ENCODE results near the gene IL1RL2.

The IL1RL2 gene

GRCh38 chr2:102197389-102198137, 10.7 kb downstream of the IL1RL2 start:
- DNase-seq, result no peak

GRCh38 chr2:102200539-102200938, 13.7 kb downstream of the IL1RL2 start:
- no peak for DNase-seq

- DNase-seq, result no peak
Observed at GRCh38 chr2:102204638-102205037, 17.8 kb downstream of the IL1RL2 start.

GRCh38 chr2:102206666-102207341, 20.0 kb downstream of the IL1RL2 start:
- DNase-seq, result no peak

- no peak for DNase-seq
Observed at GRCh38 chr2:102208774-102209173, 22.0 kb downstream of the IL1RL2 start.

- no peak for DNase-seq
Observed at GRCh38 chr2:102209474-102209873, 22.7 kb downstream of the IL1RL2 start.

GRCh38 chr2:102217032-102217431, 30.2 kb downstream of the IL1RL2 start:
- no peak for DNase-seq

- no peak for DNase-seq
Observed at GRCh38 chr2:102224824-102225739, 38.3 kb downstream of the IL1RL2 start.

GRCh38 chr2:102226171-102226570, 39.3 kb downstream of the IL1RL2 start:
- no peak for DNase-seq

- no peak for DNase-seq
Observed at GRCh38 chr2:102226612-102227391, 40.0 kb downstream of the IL1RL2 start.

- no peak for DNase-seq
Observed at GRCh38 chr2:102229141-102229769, 42.4 kb downstream of the IL1RL2 start.

GRCh38 chr2:102230410-102230909, 43.6 kb downstream of the IL1RL2 start:
- no peak for DNase-seq

GRCh38 chr2:102233132-102233884, 46.5 kb downstream of the IL1RL2 start:
- DNase-seq, result no peak

- no peak for DNase-seq
Observed at GRCh38 chr2:102235042-102235473, 48.2 kb downstream of the IL1RL2 start.

- no peak for DNase-seq
Observed at GRCh38 chr2:102235491-102235890, 48.7 kb downstream of the IL1RL2 start.

- DNase-seq, result no peak
Observed at GRCh38 chr2:102236132-102236531, 49.3 kb downstream of the IL1RL2 start.

GRCh38 chr2:102237176-102237575, 50.4 kb downstream of the IL1RL2 start:
- DNase-seq, result no peak

- no peak for DNase-seq
Observed at GRCh38 chr2:102238039-102238756, 51.4 kb downstream of the IL1RL2 start.

- no peak for DNase-seq
Observed at GRCh38 chr2:102238778-102239177, 52.0 kb downstream of the IL1RL2 start.

GRCh38 chr2:102239344-102239743, 52.5 kb downstream of the IL1RL2 start:
- DNase-seq, result no peak

Data from kidney glomerular epithelial cell (primary cell).